Muscle of leg (tissue), 11 donors: Measurements from ENCODE around the gene CHST2. TPM values are rescaled to one million over a fixed set of nuclear protein-coding genes. Genes with fewer than 3 reads are reported as not detected.

Experiments
- DNase-seq: peaks from one replicate; pipeline ENCODE4 v3.0.0; 2013
- H3K27ac ChIP-seq: one replicate; pipeline ENCODE4 v1.5.1; 2013; ENCODE audit warnings: mild to moderate bottlenecking, low read length, control low read depth
- H3K27me3 ChIP-seq: one replicate; pipeline ENCODE4 v1.6.1; 2013; ENCODE audit warnings: low read length; ENCODE audit not compliant: control insufficient read depth, insufficient read depth
- H3K36me3 ChIP-seq: one replicate; pipeline ENCODE4 v1.6.1; 2013; ENCODE audit warnings: low read length; ENCODE audit not compliant: control insufficient read depth, insufficient read depth
- H3K4me1 ChIP-seq: one replicate; pipeline ENCODE4 v1.6.1; 2013; ENCODE audit warnings: low read length; ENCODE audit not compliant: control insufficient read depth, insufficient read depth
- H3K4me3 ChIP-seq: one replicate; pipeline ENCODE4 v1.5.1; 2013; ENCODE audit warnings: low read length, control low read depth
- H3K9me3 ChIP-seq: replicated peaks from 2 replicates; pipeline ENCODE4 v1.6.1; 2013; ENCODE audit warnings: low read depth, low read length; ENCODE audit not compliant: control insufficient read depth
- WGBS: methylation state at CpG from one replicate; pipeline ENCODE4 v1.1.5; 2013; ENCODE audit warnings: missing lambda C conversion rate; ENCODE audit not compliant: insufficient coverage; 5-methylcytosine and 5-hydroxymethylcytosine counted together
- polyA plus RNA-seq, 8 donors: library from polyadenylated mRNA; unstranded; fragments of 120-200 nt; gene quantifications; one replicate each; pipeline versions ENCODE4 v1.2.1 to v1.2.3, GENCODE V29; 2013; ENCODE audit warnings: inconsistent platforms in 1 of 8, low replicate concordance in 1 of 8; ENCODE audit not compliant: insufficient read length in 8 of 8, insufficient read depth in 1 of 8
- total RNA-seq: library from RNA; stranded (reverse); fragments of 120-200 nt; gene quantifications from one replicate; pipeline ENCODE4 v1.2.4, GENCODE V29; 2013

CHST2 gene
- total and polyA plus RNA-seq, 9 donors, result 3.2 to 10.8 (median 6.3) TPM

DNA sequence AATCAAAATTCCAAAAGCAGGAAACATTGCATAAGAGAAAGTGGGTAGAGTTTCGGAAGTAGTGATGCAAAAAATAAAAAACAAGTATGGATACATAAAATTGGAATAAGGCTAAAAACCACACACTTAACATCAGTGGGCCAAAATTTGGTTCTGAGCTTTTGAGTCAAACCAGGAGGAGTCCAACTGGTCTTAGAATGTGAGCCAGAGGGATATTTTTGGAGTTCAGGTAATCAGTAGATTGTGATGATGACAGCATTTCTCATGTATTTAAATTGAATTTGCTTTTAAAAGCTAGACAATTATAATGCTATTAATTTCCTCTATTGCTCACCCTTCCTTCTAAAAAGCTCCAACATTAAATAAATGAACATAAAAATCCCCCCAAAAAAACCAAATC, 38.2 kb upstream of the CHST2 start:
- H3K27me3 ChIP-seq, result no peaks in the 10 kb centered on the region
- H3K4me3 ChIP-seq, result no peak overlapping the region
- no peak for DNase-seq
- H3K36me3 ChIP-seq, result no peaks in the 10 kb centered on the region
- WGBS, result no CpG with 5 or more reads among the region's 1 CpG
- H3K27ac ChIP-seq, result no peak overlapping the region
- H3K4me1 ChIP-seq, result no peaks in the 10 kb centered on the region
- H3K9me3 ChIP-seq, result no peaks in the 10 kb centered on the region

DNA sequence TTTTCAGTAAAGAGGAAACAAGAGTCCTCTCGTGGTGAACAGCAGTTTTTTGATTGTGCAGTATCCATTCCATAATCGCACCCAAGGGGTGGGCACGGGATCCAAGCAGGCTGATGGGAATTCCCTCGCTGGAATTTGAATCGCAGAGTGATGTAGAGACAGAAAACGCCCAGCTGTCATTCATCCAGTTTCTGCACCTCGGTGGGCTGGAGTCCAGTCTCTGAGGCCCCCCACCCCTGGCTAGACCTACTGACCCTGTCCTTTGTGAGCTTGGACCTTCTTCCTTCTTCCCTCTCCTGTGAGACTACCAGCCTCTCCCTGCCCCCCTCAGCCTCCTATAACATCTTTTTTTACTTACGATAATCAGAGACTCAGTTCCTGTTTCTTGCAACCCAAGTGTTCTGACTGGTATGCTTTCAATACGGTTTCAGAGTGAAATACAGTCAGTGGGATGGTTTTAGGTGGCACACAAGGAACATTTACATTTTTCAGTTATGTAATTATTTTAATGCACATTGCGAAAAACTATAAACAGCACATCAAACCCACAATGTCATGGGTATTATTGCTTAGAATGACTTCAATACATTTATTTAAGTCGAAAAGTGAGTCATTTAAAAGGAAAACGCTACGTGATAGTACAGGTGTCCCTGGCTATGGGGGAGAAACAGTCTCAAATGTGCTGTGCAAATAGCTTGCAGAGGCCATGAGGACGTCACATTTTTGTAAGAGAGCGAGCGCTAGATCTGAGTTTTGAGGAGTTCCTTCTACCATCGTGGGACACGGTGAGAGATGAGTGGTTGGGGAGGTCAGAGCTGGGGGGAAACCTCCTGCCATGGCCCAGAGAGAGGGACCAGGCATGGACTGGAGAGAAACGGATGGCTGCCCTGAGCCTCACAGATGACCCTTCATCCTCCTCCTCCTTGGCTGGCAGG, 37.5 kb upstream of the CHST2 start:
- no peak for DNase-seq
- Histone ChIP-seq H3K9me3 (no peaks in the 10 kb centered on the region), H3K4me1 (no peaks in the 10 kb centered on the region), H3K4me3 (no peak overlapping the region), H3K27ac (no peak overlapping the region), H3K27me3 (no peaks in the 10 kb centered on the region), H3K36me3 (no peaks in the 10 kb centered on the region)
- WGBS, result 84% methylated on average over 16 of the region's 19 CpGs

DNA sequence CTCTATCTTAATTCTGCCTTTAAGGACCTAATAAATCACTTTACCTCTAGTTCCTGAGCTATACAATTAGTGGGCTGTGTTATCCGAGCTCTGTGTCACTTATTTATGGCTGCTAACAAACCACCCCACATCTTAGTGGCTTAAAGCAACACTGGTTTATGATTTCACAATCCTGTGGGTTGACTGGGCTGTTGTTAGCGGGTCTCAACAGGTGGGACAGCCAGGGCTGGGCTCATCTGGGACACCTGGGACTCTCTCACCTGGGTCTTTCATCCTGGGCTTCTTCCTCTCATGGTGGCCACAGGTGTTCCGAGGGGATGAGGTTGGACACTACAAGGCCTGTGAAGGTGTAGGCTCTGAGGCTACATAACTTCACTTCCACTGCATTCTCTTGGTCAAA, 35.8 kb upstream of the CHST2 start:
- Histone ChIP-seq H3K27me3 (no peaks in the 10 kb centered on the region), H3K36me3 (no peaks in the 10 kb centered on the region), H3K4me3 (no peak overlapping the region), H3K9me3 (no peaks in the 10 kb centered on the region), H3K27ac (no peak overlapping the region), H3K4me1 (no peaks in the 10 kb centered on the region)
- WGBS, result 100% methylated on average over 1 of the region's 3 CpGs
- DNase-seq, result no peak

DNA sequence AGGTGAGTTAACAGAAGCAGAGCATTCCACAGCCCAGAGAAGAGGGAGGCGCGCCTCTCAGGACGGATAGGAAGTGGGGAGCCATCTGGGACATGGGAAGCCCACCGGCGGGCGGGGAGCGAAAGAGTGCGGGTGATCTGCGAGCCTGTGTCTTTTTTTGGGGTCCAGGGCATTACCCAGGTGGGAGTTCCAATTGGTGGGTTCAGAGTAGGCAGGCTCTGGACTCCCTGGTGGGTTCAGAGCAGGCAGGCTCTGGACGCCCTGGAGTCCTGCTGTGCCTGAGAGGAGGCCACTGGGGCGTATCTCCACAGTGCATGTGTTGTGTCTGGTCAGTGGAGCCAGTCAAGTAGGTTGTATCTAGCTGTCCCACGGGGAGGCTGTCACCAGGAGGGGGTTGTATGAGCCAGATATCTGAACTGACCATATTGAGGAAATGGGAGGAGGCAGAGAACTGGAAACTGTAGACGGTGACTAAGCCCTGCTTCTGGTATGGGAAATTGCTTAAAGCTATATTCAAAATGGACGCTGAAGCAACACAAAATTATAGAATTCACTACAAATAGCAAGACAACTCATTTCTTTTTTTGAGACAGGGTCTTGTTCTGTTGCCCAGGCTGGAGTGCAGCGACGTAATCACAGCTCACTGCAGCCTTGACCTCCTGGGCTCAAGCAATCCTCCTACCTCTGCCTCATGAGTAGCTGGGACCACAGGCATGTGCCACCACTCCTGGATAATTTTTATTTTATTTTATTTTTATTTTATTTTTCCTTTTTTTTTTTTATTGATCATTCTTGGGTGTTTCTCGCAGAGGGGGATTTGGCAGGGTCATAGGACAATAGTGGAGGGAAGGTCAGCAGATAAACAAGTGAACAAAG, 34.5 kb upstream of the CHST2 start:
- DNase-seq, result peak; percentile 40
- WGBS, result 83% methylated on average over 9 of the region's 17 CpGs
- no peaks in the 10 kb centered on the region for H3K4me1 ChIP-seq
- H3K9me3 ChIP-seq, result no peaks in the 10 kb centered on the region
- H3K27me3 ChIP-seq, result no peaks in the 10 kb centered on the region
- no peak overlapping the region for H3K4me3 ChIP-seq
- H3K36me3 ChIP-seq, result no peaks in the 10 kb centered on the region
- H3K27ac ChIP-seq, result no peak overlapping the region

DNA sequence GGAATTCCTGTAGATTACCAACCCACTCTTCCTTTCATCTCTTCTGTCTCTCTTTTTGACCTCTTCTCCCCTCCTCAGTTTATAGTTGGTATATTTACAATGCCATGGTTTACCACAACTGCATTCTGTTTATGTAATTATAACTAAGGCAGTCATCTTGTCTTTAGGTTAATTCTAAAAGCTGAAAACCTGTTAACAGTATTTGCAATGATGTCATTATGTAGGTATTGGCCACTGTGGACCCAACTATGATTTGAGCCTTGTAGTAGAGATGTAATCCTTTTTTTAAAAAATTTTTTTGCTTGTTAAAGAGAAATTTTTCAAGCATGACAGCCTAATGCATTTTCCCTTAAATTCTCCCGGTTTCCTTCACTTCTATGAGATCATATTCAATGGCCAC, 30.7 kb upstream of the CHST2 start:
- H3K9me3 ChIP-seq, result no peaks in the 10 kb centered on the region
- H3K4me1 ChIP-seq, result peaks cover 10% of the 10 kb centered on the region
- no peaks in the 10 kb centered on the region for H3K36me3 ChIP-seq
- H3K27ac ChIP-seq, result no peak overlapping the region
- H3K4me3 ChIP-seq, result no peak overlapping the region
- H3K27me3 ChIP-seq, result no peaks in the 10 kb centered on the region
- no peak for DNase-seq
- WGBS, result no CpG with 5 or more reads among the region's 1 CpG

DNA sequence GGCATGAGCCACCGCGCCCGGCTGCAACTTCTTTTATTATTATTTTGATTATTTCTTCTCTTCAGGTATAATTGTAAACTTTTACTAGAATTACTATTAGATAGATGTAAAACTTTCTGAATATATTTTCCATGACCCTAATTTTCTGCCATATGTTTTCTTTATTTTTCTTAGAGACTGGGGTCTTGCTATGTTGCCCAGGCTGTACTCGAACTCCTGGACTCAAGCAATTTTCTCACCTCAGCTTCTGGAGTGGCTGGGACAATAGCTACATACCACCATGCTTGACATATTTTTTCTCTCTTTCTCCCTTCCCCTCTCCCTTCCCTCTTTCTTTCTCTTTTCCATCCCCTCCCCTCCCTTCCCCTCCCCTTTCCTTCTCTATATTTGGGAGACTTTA, 29.6 kb upstream of the CHST2 start:
- Histone ChIP-seq H3K36me3 (no peaks in the 10 kb centered on the region), H3K9me3 (no peaks in the 10 kb centered on the region), H3K4me3 (no peak overlapping the region), H3K27me3 (no peaks in the 10 kb centered on the region), H3K27ac (no peak overlapping the region), H3K4me1 (peaks cover 10% of the 10 kb centered on the region)
- WGBS, result no CpG with 5 or more reads among the region's 4 CpGs
- no peak for DNase-seq

DNA sequence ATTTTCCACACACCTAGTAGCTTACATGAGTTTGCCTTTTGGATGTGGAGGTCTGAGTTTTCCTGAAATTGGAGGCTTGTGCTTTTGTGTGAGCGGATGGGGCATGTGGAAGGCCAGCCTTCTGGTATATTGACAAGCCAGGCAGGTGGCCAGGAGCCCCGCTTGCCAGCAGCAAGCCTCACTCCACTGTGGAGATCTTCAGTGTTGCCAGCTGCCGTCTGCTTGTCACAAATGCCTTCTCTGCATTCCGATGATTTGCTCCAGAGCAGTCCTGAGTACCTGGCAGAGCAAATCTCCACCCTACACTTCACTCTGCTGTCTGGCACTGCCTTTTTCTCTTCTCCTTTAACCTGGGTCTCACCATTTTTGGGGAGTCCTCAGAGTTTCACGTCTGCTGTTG, 29.1 kb upstream of the CHST2 start:
- no peaks in the 10 kb centered on the region for H3K36me3 ChIP-seq
- H3K4me3 ChIP-seq, result no peak overlapping the region
- 33% methylated on average over 4 of the region's 5 CpGs for WGBS
- no peaks in the 10 kb centered on the region for H3K9me3 ChIP-seq
- no peaks in the 10 kb centered on the region for H3K27me3 ChIP-seq
- no peak overlapping the region for H3K27ac ChIP-seq
- peaks cover 10% of the 10 kb centered on the region for H3K4me1 ChIP-seq
- DNase-seq, result peak; percentile 72

DNA sequence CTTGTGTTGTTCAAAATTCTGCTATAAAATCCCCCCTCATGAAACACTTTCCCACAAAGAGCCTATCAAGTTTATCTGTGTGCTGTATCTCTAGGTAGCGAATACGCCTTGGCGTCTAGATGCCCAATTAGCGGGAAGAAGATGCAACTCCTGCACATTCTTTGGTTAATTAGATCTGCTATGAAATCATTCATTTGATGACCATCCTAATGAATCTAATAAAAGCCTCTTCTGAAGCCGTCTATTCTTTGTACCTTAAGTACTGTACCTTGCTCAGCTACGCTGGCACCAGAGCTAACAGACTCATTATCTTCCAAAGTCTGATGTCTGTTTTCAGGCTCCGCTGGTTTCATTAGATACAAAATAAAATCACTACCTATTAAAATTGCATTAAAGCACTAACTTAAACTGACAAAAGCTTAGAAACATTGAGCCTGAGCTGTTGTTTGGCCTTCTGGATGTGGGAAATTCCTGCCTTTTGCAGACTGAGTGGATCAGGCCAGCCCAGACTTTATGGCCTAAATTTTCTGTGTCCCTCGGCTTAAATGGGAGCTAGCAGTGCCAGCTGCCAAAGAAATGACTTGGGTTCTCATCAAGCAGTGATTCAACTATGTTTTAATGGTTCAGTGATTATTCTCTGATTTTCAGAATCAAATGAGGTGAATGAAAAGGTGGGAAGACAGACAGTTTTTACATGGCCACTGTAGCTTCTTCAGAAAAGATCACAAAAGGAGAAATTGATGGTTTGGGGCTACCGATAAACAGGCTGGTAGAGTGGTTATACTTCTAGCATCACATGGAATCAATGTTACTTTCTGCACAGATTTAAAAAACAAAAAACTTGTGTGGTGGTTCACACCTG, 28.4 kb upstream of the CHST2 start:
- no peak overlapping the region for H3K27ac ChIP-seq
- WGBS, result 91% methylated on average over 5 of the region's 9 CpGs
- H3K4me1 ChIP-seq, result peaks cover 10% of the 10 kb centered on the region
- peak; percentile 24 for DNase-seq
- no peaks in the 10 kb centered on the region for H3K36me3 ChIP-seq
- peaks cover 4% of the 10 kb centered on the region for H3K9me3 ChIP-seq
- no peaks in the 10 kb centered on the region for H3K27me3 ChIP-seq
- no peak overlapping the region for H3K4me3 ChIP-seq

DNA sequence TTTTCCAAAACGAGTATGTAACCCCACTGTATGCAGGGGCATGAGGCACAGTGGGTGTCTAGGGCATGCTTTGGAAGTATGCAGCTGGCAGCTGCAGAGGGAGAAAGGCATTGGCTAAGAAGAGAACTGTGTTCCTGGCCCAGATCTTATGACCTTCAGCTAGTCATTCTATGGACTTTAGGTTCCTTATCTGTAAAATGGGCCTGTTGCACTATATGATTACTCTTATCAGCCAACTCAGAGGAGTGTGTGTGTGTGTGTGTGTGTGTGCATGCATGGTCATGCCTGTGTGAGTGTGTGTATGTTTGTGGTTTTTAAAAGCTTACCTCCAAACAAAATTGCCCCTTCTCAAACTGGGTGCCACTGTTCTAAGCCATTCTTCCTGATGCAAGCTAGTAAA, 27.4 kb upstream of the CHST2 start:
- WGBS, result 83% methylated on average over 1 of the region's 1 CpG
- H3K9me3 ChIP-seq, result peaks cover 4% of the 10 kb centered on the region

More for the DNA sequence above, 27.4 kb upstream of the CHST2 start:
- no peak for DNase-seq
- Histone ChIP-seq H3K27ac (no peak overlapping the region), H3K27me3 (no peaks in the 10 kb centered on the region), H3K4me3 (no peak overlapping the region), H3K4me1 (peaks cover 10% of the 10 kb centered on the region), H3K36me3 (no peaks in the 10 kb centered on the region)
